Measurements from ENCODE around the gene TMEM164.

Gene TMEM164

DNA sequence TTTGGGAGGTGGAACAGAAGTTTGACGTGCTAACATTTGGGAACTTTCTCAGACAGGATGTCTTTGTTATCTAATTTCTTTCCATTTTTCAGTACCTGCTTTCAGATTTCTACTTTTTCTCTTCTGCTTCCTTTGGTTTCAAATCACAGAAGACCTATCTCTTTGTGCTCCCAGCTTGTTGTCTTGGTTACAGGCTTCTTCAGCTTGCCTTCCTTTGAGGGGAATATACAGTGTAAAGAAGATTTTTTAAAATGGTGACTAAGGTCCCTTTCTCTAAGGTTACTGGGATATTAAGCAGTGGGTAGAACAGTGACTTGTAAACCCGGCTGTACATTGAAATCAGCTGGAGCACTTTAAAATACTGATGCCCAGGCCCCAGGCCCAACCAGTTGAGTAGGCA lies 48.0 kb downstream of the TMEM164 start:
- TF ChIP-seq, protein P1, sequence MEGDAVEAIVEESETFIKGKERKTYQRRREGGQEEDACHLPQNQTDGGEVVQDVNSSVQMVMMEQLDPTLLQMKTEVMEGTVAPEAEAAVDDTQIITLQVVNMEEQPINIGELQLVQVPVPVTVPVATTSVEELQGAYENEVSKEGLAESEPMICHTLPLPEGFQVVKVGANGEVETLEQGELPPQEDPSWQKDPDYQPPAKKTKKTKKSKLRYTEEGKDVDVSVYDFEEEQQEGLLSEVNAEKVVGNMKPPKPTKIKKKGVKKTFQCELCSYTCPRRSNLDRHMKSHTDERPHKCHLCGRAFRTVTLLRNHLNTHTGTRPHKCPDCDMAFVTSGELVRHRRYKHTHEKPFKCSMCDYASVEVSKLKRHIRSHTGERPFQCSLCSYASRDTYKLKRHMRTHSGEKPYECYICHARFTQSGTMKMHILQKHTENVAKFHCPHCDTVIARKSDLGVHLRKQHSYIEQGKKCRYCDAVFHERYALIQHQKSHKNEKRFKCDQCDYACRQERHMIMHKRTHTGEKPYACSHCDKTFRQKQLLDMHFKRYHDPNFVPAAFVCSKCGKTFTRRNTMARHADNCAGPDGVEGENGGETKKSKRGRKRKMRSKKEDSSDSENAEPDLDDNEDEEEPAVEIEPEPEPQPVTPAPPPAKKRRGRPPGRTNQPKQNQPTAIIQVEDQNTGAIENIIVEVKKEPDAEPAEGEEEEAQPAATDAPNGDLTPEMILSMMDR (IDR thresholded peaks at IDR 0.05; ENCODE audit: low read length) = no peak
- TF ChIP-seq EZH2 (optimal IDR thresholded peaks at IDR 0.05; ENCODE audit: low read depth, low read length) (no peak), EZH2phosphoT487 (IDR thresholded peaks at IDR 0.05; ENCODE audit: low read length) (no peak)
- peaks cover 12% of the 10 kb centered on the region; the same call in 1 of the 2 replicates for H3K79me2 ChIP-seq (ENCODE audit: low read length)
- no peaks in the 10 kb centered on the region for H3K36me3 ChIP-seq (replicated peaks; ENCODE audit: insufficient read depth, low read length)

DNA sequence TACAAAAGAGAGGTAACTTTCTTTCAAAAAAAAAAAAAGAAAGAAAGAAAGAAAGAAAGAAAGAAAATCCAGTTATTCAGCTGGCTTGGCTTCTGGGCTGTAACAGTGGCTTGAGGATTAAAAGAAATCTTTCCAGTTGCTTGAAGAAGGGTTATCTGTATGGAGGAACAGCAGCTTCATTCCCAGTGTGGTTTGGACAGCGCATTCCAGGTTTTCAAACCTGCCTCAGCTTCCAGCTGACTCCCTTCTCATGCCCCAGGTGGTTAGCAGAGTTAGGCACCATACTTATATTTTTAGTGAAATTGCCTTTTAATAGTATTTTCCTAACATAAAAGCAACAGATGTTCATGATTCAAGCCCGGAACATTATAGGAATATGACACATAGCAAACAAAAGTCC lies 48.6 kb downstream of the TMEM164 start:
- no peak for DNase-seq
- Histone ChIP-seq H3K9ac (ENCODE audit: low read length) (no peak overlapping the region), H3K4me2 (ENCODE audit: low read depth, low read length) (no peak overlapping the region), H3K27me3 (replicated peaks; ENCODE audit: insufficient read depth, low read length) (no peaks in the 10 kb centered on the region), H2AFZ (ENCODE audit: low read length) (no peak overlapping the region), H3F3A (ENCODE audit: insufficient read depth, low read length) (no peaks in the 10 kb centered on the region), H3K9me2 (replicated peaks; ENCODE audit: insufficient read depth, low read length) (no peaks in the 10 kb centered on the region), H4K20me1 (ENCODE audit: insufficient read depth, low read length) (no peaks in the 10 kb centered on the region), H3K27ac (ENCODE audit: low read length) (no peak overlapping the region), H3K4me1 (ENCODE audit: low read length) (peaks cover 4% of the 10 kb centered on the region), H3K9me3 (replicated peaks; ENCODE audit: insufficient read depth, low read length) (no peaks in the 10 kb centered on the region), H3K79me2 (ENCODE audit: low read length) (0 out of 2 replicates have a peak, but pooled peaks cover 11% of the 10 kb centered on the region), H3K36me3 (replicated peaks; ENCODE audit: insufficient read depth, low read length) (no peaks in the 10 kb centered on the region), H3K4me3 (ENCODE audit: low read length) (no peak overlapping the region)
- TF ChIP-seq, protein P1 (IDR thresholded peaks at IDR 0.05; ENCODE audit: low read length) = no peak
- TF ChIP-seq EZH2phosphoT487 (IDR thresholded peaks at IDR 0.05; ENCODE audit: low read length) = no peak
- no peak for TF ChIP-seq EZH2 (optimal IDR thresholded peaks at IDR 0.05; ENCODE audit: low read depth, low read length)

More for the DNA sequence above, 48.0 kb downstream of the TMEM164 start:
- H3K27me3 ChIP-seq (replicated peaks; ENCODE audit: insufficient read depth, low read length) = no peaks in the 10 kb centered on the region
- DNase-seq = no peak
- H3K9me3 ChIP-seq (replicated peaks; ENCODE audit: insufficient read depth, low read length) = no peaks in the 10 kb centered on the region
- no peaks in the 10 kb centered on the region for H3F3A ChIP-seq (ENCODE audit: insufficient read depth, low read length)
- H3K9me2 ChIP-seq (replicated peaks; ENCODE audit: insufficient read depth, low read length) = no peaks in the 10 kb centered on the region
- H3K27ac ChIP-seq (ENCODE audit: low read length) = no peak overlapping the region
- H3K9ac ChIP-seq (ENCODE audit: low read length) = no peak overlapping the region
- H2AFZ ChIP-seq (ENCODE audit: low read length) = no peak overlapping the region
- no peaks in the 10 kb centered on the region for H4K20me1 ChIP-seq (ENCODE audit: insufficient read depth, low read length)
- H3K4me1 ChIP-seq (ENCODE audit: low read length) = no peaks in the 10 kb centered on the region; the same call in 1 of the 2 replicates
- no peak overlapping the region for H3K4me3 ChIP-seq (ENCODE audit: low read length)
- no peak overlapping the region for H3K4me2 ChIP-seq (ENCODE audit: low read depth, low read length)

DNA sequence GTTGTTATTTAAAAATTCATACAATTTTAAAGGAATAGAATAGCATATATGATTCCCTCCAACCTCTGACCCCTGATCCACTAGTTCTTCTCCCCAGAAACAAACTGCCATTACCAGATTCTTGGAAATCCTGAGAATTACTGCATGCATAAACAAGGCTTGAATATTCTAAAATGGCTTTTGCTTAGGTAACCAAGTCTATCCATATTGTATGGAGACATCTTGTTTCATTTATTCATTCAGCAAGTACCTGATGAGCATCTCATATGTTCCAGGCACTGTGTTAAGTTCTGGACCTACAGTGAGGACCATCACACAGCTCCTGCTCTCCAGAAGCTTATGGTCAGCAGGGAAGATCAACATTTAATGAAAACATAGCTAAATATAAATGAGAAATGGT lies 49.4 kb downstream of the TMEM164 start:
- Histone ChIP-seq H3F3A (ENCODE audit: insufficient read depth, low read length) (no peaks in the 10 kb centered on the region), H2AFZ (ENCODE audit: low read length) (no peak overlapping the region), H3K4me1 (ENCODE audit: low read length) (peaks cover 5% of the 10 kb centered on the region), H3K9me2 (replicated peaks; ENCODE audit: insufficient read depth, low read length) (no peaks in the 10 kb centered on the region), H3K9ac (ENCODE audit: low read length) (no peak overlapping the region), H3K27ac (ENCODE audit: low read length) (no peak overlapping the region), H3K4me3 (ENCODE audit: low read length) (no peak overlapping the region), H3K36me3 (replicated peaks; ENCODE audit: insufficient read depth, low read length) (no peaks in the 10 kb centered on the region), H3K79me2 (ENCODE audit: low read length) (peaks cover 16% of the 10 kb centered on the region; the same call in 1 of the 2 replicates), H3K4me2 (ENCODE audit: low read depth, low read length) (no peak overlapping the region), H3K9me3 (replicated peaks; ENCODE audit: insufficient read depth, low read length) (no peaks in the 10 kb centered on the region), H3K27me3 (replicated peaks; ENCODE audit: insufficient read depth, low read length) (no peaks in the 10 kb centered on the region), H4K20me1 (ENCODE audit: insufficient read depth, low read length) (no peaks in the 10 kb centered on the region)
- TF ChIP-seq EZH2 (optimal IDR thresholded peaks at IDR 0.05; ENCODE audit: low read depth, low read length) (no peak), EZH2phosphoT487 (IDR thresholded peaks at IDR 0.05; ENCODE audit: low read length) (no peak)
- TF ChIP-seq, protein P1 (IDR thresholded peaks at IDR 0.05; ENCODE audit: low read length) = no peak
- DNase-seq = no peak

All from MM.1S (cell line).